GM03348 (cell line): Measurements from ENCODE around the gene ACVR1.
"Not testable (repeated sequence)": the region's sequence is repeated elsewhere in the genome, so short reads cannot be mapped to it uniquely, and the experiment has no call there.

Source experiments
- DNase-seq: peaks from one replicate; pipeline ENCODE4 v3.0.0; 2012; ENCODE audit warnings: low spot score

ACVR1 gene

DNA sequence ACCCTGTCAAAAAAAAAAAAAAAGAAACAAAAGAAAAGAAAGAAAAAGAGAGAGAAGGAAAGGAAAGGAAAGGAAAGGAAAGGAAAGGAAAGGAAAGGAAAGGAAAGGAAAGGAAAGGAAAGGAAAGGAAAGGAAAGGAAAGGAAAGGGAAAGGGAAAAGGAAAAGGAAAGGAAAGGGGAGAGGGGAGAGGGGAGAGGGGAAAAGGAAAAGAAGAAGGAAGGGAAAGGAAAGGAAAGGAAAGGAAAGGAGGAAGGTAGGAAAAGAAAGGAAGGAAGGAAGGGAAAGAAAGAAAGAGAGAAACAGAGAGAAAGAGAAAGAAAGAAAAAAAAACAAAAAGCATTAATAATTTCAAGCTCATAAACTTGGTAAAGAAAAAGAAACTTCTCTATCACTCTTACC, 49.5 kb downstream of the ACVR1 start:
- not testable (repeated sequence) for DNase-seq

DNA sequence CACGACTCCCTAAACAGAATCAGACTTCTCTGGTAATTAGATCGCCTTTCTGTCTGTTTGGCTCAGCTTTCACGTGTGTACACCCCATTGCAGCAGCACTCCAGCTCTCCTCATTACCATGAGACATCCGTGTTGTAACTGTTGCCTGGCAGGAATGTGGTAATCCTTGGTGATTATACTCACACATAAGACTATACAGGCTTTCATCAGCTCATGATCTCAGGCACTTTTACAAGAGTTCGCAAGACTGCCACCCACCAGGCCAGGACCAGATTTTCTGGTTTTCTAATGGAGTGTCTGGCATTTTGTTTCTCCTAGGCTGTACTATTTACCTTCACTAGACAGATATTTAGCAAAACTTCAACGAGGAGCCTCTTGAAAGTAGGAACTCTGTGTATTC, 50.2 kb downstream of the ACVR1 start:
- DNase-seq = peak; percentile 59

DNA sequence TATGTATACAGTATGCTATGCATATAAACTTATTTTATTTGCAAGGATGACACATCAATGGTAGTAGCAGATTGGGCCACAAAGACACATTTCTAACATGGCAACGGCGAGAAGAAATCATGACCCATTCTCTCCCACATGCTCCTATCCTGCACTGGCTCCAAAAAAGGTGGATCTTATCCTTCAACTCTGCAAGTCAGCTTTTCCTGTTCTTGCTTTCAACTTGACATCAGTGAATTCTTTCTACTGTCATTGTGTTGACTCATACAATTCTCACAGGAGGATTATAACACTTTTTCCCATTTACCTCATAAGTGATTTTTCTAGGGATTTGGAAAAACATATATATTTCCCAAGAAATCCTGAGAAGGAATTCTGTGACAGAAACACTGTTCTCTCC, 53.1 kb downstream of the ACVR1 start:
- DNase-seq = no peak

DNA sequence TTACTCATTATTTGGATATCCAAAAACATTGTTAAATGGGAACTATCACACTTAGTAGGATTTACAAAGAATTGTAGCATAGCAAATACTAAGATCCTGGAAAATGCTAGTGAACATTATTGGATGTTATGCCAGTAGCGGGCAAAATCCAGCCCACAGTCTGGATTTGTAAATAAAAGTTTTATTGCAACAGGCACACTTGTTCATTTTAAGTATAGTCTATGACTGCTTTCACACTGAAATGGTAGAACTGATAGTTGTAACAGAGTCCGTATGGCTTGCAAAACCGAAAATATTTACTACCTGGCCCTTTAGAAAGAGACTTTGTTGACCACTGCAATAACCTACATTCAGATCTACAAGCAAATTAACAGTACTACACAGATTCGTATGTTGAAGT, 53.6 kb downstream of the ACVR1 start:
- no peak for DNase-seq

DNA sequence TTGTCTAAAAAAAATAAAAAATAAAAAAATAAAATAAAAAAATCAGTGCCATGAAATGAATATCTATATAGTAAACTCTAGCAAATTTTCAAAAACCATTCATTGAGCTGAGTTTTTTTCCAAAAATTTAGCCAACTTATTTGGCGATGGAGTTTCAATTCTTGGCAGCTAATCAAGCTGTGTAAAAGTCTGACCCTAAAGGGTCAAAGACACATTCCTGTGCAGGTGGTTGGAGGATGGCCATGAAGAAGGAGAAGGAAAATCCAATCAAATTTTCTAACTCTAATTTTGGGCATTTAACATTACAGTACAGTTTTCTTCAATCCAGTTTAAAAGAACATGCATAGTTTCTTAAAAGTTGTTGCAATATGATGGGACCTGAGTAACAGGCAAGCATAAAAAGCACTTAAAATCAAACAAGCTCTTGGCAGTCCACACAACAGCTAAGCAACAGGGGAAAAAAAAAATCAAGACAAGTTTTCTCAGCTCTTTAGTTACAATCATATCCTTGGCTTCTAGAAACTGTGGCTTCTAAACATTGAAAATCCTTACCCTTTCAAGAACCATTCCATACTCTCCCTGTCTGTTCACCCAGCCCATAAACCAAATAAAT, 54.5 kb downstream of the ACVR1 start:
- DNase-seq = no peak

DNA sequence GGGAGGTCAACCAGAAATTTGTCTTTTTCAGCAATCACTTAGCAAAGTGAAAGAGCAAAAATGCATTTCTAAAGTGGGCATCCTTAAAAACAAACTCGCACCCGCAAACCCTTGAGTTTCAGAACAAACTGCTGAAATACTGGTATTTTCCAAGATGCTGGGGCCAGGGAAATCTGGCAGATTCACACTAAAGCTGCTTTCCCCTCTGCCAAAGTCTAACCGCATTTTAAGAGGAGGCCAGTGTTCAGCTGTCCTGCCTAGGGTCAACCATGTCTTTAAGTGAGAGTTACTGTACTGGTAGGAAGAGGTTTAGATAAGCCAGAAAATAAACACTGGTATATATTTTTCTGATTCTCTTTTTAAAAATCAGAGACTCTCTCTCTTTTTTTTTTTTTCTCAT, 55.9 kb downstream of the ACVR1 start:
- peak; percentile 40 for DNase-seq

DNA sequence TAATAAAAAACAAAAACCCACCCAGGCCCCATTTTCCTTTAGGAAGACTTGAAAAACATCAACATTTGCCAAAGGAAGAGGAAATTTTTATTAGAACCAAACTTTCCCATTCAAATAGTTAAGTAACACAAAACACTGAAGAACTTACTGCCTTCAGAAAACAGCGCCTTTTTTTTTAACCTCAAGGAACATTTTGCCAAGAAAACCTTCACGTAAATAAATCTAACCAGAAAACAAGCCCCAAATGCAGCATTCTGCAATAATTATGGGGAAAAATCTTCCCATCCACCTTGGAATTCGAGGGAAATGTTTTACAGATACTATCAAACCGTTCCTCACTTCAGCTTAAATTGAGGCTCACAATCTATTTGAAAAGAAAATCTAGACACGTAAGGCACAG, 56.4 kb downstream of the ACVR1 start:
- DNase-seq = no peak

DNA sequence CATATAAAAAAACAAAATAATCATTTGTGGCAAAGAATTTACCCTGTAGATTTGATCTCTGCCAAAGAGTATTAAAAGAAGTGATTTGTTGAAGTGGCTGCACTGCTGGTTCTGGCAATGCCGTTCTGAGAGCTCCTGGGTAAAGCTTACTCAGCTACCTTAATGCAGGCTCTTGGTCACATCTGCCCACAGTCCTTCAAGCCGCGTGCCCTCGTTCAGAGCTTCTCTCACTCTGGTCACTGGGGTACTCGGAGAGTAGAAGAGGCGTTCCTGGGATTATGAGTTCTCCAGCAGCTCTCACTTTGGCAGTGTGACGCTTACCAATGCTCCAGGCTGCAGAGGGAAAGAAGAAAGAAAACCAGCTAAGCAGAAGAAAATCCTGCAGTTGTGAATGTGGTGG, 57.9 kb downstream of the ACVR1 start:
- DNase-seq = no peak

DNA sequence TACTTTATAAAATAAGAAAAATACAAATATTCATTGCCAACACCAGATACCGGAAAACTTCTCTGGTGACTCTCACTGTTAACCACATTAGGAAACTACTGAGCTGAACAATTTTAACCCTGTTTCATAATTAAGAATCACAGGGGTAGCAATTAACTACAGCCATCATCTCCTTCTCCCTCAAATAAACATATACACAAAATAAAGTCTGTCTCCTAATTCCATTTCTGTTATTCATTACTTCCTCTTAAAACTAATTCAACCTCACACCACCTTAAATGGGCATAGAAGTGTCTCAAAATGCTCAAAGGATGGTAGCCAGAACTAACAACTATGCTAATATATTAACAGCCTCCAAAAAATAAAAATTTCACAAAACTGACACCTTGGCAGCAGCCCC, 60.7 kb downstream of the ACVR1 start:
- no peak for DNase-seq

DNA sequence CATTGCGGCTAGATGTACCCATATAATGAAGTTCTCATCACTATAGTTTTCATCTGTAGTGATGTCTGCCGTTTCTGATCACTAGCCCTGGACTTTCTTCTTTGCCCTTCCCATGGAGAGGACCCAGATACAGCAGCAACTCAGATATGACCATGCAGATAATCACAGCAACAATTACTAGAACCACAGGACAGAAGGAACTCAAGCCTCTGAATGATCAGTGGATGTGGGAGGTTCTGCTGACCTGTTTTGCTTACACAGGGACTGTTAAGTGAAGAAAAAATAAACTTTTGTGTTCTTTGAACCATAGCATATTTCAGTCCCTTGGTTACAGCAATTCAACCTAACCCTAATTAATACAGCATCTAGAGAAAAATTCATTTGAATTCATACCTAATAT, 62.7 kb downstream of the ACVR1 start:
- DNase-seq = no peak

DNA sequence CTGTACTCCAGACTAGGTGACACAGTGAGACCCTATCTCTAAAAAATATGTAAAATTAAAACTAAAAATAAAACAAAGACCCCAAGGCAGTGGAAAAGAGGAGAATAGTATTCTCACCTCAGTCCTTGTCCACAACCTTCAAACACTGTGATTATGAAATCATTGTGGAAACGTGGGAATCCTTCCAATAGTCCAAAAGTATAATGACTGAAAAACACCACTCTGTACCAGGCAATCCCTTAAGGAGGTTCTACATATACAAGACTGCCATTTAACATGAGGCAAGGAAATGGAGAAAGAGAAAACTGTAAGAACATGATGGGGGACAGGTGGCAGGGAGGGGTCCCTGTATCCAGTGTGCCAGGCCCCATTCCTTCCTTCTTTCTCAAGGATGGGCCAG, 66.1 kb downstream of the ACVR1 start:
- no peak for DNase-seq

DNA sequence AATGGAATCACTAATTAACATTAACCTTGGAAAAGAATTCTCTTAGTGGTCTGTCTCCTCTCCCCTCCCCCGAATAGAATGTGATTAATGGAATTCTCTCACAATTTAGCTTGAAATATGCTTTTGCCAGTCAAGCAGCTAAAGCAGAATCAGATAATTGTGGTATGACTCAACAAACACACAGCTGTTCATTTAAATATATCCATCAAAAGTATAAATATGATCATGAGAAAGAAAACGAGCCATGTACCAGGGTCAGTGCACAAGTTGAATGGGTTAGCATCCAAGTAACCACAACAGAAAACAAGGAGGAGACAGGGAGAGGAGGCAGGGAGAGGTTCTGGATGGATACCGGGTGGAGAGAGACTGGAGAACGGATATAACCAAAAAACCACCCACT, 66.9 kb downstream of the ACVR1 start:
- DNase-seq = peak; percentile 35

DNA sequence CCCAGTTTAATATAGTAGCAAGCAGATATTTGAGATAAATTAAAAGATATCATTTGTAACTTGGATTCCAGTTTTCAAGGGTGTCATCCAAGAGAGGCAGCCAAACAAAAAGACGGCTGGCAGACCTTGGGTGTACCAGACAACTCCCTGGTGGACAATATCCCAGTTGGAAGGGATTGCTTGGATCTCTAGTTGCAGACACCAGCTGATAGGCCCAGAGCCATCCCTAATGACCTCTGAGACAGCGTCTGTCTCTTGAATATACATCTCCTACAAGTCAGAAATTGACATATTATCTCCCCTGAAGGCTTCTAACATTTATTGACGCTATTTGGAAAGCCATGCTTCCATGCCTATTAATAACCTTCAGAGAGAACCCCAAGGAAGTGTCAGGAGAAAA, 67.7 kb downstream of the ACVR1 start:
- no peak for DNase-seq

DNA sequence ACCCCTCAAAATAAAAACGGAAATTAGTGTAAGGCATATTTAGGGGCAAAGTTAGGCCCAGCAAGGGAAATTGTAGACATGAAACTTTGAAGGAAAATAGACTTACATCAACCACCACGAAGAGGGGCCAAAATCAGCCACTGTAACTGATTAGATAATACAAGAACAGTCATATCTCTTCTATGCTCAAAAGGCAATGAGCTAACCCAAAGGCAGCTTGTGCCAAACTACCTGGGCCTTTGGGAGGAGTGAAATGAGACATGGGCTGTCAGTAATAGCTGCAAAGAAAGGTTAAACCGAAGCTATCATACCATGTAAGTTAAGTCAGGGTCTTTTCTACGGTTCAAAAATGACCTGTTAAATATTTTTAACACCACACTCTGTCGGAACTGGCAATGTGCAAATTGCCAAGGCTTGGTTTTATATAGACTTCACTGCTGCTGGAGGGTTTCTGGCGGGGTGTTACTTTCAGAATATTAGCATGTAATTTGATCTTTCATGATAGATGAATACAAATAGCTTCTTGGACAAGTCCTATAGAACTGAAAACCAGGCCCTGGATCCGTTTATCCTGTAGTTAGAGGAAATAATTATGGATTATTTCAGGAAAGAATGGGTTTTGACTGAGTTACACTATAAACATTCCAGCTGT, 69.6 kb downstream of the ACVR1 start:
- DNase-seq = no peak

DNA sequence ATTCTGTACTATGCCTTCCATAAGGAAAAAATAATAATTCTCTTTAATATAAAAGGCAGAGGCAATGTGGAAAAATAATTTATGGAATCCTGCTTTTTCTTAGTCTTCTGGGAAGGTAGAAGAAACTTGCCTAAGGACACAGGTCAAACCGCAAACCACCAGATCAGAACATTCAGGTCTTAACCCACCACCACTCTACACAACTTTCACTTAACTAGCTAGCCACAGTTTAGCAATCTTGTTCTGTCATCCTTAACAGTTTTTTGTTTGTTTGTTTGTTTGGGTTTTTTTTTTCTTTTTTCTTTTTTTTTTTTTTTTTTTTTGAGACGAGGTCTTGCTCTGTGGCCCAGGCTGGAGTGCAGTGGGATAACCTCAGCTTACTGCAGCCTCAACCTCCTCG, 70.6 kb downstream of the ACVR1 start:
- DNase-seq = no peak

DNA sequence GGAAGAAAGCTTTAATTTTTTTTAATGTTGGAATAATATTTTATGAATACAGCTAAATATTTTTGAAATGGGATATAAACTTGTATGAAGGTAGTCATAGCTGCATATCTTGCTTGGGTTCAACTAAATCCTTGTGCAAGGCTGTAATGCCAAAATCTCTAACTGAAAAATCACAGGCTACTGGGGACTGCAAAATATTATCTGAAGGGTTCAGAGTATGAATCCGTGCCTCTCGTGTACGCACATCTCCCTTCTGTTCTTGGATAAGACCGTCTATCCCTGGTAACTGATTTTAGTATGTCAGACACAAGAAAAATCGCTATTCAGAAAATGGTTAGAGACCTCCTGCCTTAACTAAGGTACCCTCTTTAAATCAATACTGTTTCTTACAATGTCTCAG, 71.8 kb downstream of the ACVR1 start:
- no peak for DNase-seq

DNA sequence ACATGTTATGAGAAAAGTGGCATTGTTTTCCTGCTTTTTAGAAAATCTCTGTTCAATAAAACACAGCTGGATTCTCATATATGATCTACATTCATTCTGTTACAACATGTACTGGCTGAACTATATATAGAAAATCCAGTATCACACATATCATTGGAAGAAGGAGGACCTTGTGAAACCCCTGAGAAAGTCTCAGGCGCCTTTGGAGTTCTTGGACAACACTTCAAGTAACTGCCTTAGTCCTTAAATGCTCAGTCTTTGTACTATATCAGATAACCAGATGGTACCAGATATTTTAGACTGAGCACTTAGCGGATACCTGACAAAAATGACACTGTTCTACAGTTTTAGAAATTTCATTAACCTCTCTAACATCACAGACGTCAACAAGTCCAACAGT, 72.2 kb downstream of the ACVR1 start:
- DNase-seq = no peak

DNA sequence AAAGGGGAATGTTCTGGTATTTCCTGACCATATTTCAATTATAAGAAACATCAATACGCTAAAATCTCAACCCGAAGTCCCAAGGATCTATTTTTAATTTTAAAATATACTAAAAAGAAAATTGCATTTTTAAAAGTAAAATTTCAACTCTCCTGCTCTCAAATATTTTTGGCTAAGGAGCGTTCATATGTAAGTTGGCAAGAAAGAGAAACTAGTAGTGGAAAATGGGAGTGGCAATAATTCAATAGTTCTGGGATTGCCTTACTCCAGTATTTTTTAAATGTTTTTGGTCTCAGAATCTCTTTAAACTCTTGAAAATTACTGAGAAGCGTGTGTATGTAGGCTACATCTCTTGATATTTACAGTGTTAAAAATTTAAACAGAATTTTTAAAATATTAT, 72.7 kb downstream of the ACVR1 start:
- no peak for DNase-seq

DNA sequence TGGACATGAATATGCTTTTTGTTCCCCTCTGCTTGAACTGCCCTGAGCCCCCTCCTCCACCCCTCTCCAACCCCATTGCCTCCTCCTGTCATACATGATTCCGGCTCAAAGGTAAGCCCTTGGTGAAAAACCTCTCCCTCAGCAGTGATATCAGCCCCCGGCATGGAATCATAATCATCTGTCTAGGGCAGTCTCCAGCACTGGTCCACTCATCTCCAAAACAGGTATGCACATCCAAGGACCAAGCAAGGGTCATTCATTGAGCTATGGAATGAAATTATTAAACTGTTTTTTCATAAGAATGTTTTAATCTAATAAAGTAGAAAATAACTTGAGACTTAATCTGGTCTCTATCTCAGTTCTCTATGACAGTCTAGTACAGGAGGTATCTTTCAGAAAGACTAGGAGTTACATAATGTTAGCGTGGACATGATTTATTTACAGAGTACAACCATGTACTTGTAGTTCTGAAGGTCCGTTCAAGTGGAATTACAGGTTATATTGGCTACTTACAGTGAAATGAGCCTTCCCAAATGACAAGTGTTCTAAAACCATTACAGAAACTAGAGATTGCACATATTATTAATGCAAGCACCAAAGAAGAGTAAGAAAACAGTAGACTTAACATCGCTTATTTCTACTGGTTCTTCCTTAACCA, 75.2 kb downstream of the ACVR1 start:
- DNase-seq = no peak

DNA sequence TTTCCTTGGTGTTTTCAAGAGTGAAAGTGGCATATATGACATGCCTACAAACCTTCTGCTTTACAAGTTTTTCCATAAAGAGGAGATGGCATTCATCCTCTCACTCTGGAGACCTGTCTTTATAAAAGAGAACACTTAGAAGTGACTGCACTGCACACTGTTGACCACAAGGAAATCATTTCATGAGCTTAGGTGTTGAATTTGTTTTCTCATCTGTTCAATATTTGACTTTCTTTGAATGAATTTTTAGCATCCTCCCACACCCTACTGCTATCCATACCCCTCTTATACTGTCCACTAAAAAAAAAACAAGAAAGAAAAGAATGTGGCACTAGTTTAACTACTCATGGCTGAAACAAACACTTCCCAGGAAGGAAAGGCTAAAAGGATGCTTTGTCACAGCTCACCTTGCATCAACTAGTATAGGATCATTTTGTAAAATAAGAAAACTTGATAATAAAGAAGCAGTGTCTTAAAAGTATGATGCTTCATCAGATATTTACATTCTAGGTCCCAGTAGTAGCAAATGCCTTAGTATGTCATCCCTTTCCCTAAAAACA, 83.0 kb downstream of the ACVR1 start:
- DNase-seq = no peak

DNA sequence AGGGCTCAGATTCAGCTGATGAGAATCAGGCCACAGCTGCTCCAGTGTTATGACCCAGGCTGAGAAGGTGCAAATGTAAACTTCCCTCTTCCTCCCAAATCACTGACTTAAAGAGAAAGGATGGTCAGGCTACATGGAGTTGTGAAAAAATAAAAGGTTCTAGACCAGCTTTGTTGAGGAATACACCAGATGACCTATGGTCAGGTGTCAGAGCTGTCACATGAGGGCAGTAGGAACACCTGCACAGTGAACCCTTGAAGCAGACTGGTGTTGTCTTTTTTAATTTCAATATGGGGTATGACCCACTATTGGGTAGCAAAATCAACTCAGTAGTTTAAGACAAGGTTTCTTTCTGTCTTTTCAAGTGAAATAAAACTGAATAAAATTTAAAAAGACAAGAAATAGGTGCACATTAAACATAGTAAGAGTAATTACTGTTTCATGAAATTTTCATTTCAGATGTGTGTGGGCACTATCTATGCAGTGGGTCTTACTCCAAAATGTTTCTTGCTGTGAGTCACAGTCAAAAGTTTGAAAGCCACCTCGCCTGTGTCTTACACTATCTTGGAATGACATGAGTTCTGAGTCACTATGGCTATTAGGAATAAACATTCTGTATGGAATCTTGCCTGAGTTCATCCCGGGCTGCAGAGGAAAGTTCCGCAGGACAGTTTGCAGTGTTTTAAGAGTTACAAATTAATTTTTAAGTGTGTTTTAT, 83.6 kb downstream of the ACVR1 start:
- peak; percentile 65 for DNase-seq

DNA sequence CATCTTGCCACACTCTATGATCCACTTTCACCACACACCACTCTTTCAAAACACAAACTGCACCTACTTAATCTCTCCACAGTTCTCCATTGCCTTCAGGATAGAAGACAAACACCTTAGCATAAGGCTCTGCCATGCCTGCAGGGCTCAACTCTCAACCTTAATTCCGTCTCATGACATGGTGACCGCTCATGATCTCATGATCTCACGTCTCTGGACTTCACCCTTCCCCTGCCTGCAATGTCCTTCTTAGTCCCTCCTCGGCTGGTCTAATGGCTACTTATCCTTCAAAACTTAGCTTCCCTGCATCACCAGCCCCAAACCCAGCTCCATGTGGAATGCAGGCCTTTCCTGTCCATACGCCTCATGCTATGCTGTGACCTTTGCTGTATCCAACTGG, 85.3 kb downstream of the ACVR1 start:
- no peak for DNase-seq
